CD14-positive monocyte (primary cell): ENCODE results near the gene SLC16A13. TPM values are rescaled to one million over a fixed set of nuclear protein-coding genes. Genes with fewer than 3 reads are reported as not detected.
"Not testable (repeated sequence)": the region's sequence is repeated elsewhere in the genome, so short reads cannot be mapped to it uniquely, and the experiment has no call there.

Experiments used
- DNase-seq, 3 donors: peaks; one replicate each; pipeline ENCODE4 v3.0.0-alpha.2; 2011 to 2022
- H2AFZ ChIP-seq: 2 replicates; pipeline ENCODE4 v1.6.0; 2012; ENCODE audit warnings: mild to moderate bottlenecking, low read depth, low read length, inconsistent platforms; ENCODE audit not compliant: insufficient read depth, poor library complexity, severe bottlenecking
- H3K27ac ChIP-seq, 2 donors: 1 replicate in 1 of 2; 2 replicates in 1 of 2; pipeline ENCODE4 v1.5.1; 2012 to 2013; ENCODE audit warnings: low read length in 2 of 2, control low read depth in 1 of 2, inconsistent platforms in 1 of 2, low read depth in 1 of 2, mild to moderate bottlenecking in 1 of 2
- H3K27me3 ChIP-seq, 2 donors: one replicate each; pipeline versions ENCODE4 v1.6.0 to v1.6.1; 2011 to 2013; ENCODE audit warnings: low read length in 2 of 2; ENCODE audit not compliant: control insufficient read depth in 2 of 2, insufficient read depth in 2 of 2
- H3K36me3 ChIP-seq, 2 donors: replicated peaks in 1 of 2; 1 replicate in 1 of 2; 2 replicates in 1 of 2; pipeline versions ENCODE4 v1.5.1 to v1.6.1; 2012 to 2013; ENCODE audit warnings: low read length in 2 of 2, control low read depth in 1 of 2, inconsistent platforms in 1 of 2, mild to moderate bottlenecking in 1 of 2; ENCODE audit not compliant: insufficient read depth in 2 of 2, control insufficient read depth in 1 of 2
- H3K4me1 ChIP-seq, 2 donors: 1 replicate in 1 of 2; 2 replicates in 1 of 2; pipeline versions ENCODE4 v1.5.1 to v1.6.1; 2012 to 2013; ENCODE audit warnings: low read length in 2 of 2, control low read depth in 1 of 2, inconsistent platforms in 1 of 2, mild to moderate bottlenecking in 1 of 2, moderate library complexity in 1 of 2; ENCODE audit not compliant: insufficient read depth in 2 of 2, control insufficient read depth in 1 of 2
- H3K4me2 ChIP-seq: replicated peaks from 2 replicates; pipeline ENCODE3; 2012; ENCODE audit warnings: low read length, moderate library complexity, mild to moderate bottlenecking; ENCODE audit not compliant: poor library complexity, severe bottlenecking; ENCODE audit errors: extremely low read depth
- H3K4me3 ChIP-seq, 3 experiments: fragments of 200-600 bp in 1 of 3; sonication (generic) in 1 of 3; replicated peaks in 1 of 3; 1 replicate in 2 of 3; 2 replicates in 1 of 3; pipeline ENCODE4 v1.5.1; 2011 to 2013; ENCODE audit warnings: low read length in 3 of 3, mild to moderate bottlenecking in 3 of 3, control low read depth in 2 of 3, low read depth in 2 of 3, inconsistent platforms in 1 of 3, moderate library complexity in 1 of 3
- H3K79me2 ChIP-seq: 2 replicates; pipeline ENCODE4 v1.6.0; 2012; ENCODE audit warnings: mild to moderate bottlenecking, control low read depth, inconsistent platforms, low read length, moderate library complexity; ENCODE audit not compliant: insufficient read depth
- H3K9ac ChIP-seq: 2 replicates; pipeline ENCODE4 v1.6.0; 2017; ENCODE audit warnings: low read length, mild to moderate bottlenecking; ENCODE audit not compliant: insufficient read depth, poor library complexity, severe bottlenecking
- H3K9me3 ChIP-seq, 2 donors: replicated peaks in 1 of 2; 1 replicate in 1 of 2; 2 replicates in 1 of 2; pipeline versions ENCODE4 v1.5.1 to v1.6.1; 2012 to 2013; ENCODE audit warnings: low read length in 2 of 2, control low read depth in 1 of 2; ENCODE audit not compliant: control insufficient read depth in 1 of 2, insufficient read depth in 1 of 2
- H4K20me1 ChIP-seq: 2 replicates; pipeline ENCODE4 v1.6.0; 2012; ENCODE audit warnings: mild to moderate bottlenecking, low read length, control low read depth, moderate library complexity; ENCODE audit not compliant: insufficient read depth
- H3K27ac Mint-ChIP-seq, 7 donors: one replicate each; pipeline ENCODE4 v1.8.0; 2020; ENCODE audit warnings: mild to moderate bottlenecking in 7 of 7, mixed read lengths in 7 of 7, moderate library complexity in 6 of 7, inconsistent platforms in 2 of 7
- H3K27me3 Mint-ChIP-seq, 3 donors: one replicate each; pipeline ENCODE4 v1.8.0; 2021 to 2022; ENCODE audit warnings: low read depth in 3 of 3, mild to moderate bottlenecking in 3 of 3, mixed read lengths in 3 of 3, moderate library complexity in 3 of 3, inconsistent platforms in 1 of 3
- H3K36me3 Mint-ChIP-seq, 2 donors: one replicate each; pipeline ENCODE4 v1.8.0; 2020; ENCODE audit warnings: mixed read lengths in 2 of 2, inconsistent platforms in 1 of 2, mild to moderate bottlenecking in 1 of 2
- H3K4me1 Mint-ChIP-seq: one replicate; pipeline ENCODE4 v1.8.0; 2020; ENCODE audit warnings: mild to moderate bottlenecking, mixed read lengths
- H3K4me3 Mint-ChIP-seq, 2 donors: one replicate each; pipeline ENCODE4 v1.8.0; 2020; ENCODE audit warnings: mild to moderate bottlenecking in 2 of 2, mixed read lengths in 2 of 2, moderate library complexity in 1 of 2
- H3K9me3 Mint-ChIP-seq, 7 donors: one replicate each; pipeline ENCODE4 v1.8.0; 2020 to 2022; ENCODE audit warnings: mixed read lengths in 7 of 7, mild to moderate bottlenecking in 6 of 7, moderate library complexity in 6 of 7, inconsistent platforms in 2 of 7
- CTCF ChIP-seq: fragments of 200-600 bp; IDR thresholded peaks from one replicate; pipeline ENCODE4 v1.8.0; 2022; ENCODE audit warnings: antibody characterized with exemption, mild to moderate bottlenecking
- WGBS: methylation state at CpG from one replicate; pipeline ENCODE4 v1.1.5; 2013; ENCODE audit warnings: missing lambda C conversion rate; ENCODE audit not compliant: insufficient coverage; 5-methylcytosine and 5-hydroxymethylcytosine counted together
- intact Hi-C, 2 donors: fragments of 100-400 bp; cut with micrococcal nuclease; formaldehyde crosslinking; loops; one replicate each; pipeline versions ENCODE4 v1.15.0 to v1.15.1; 2023
- polyA plus RNA-seq, 3 donors: library from polyadenylated mRNA; depleted of rRNA in 1 of 3; unstranded in 2 of 3; stranded (reverse) in 1 of 3; fragments of 300-500 nt in 2 of 3; fragments of >200 nt in 1 of 3; fragmentation: Illumina TruSeq in 2 of 3; gene quantifications; 1 replicate in 2 of 3; 2 replicates in 1 of 3; pipeline ENCODE4 v1.2.3, GENCODE V29; 2012 to 2021

SLC16A13 gene
- polyA plus RNA-seq, 3 donors = 0.93 to 3.1 (median 2.2) TPM

DNA sequence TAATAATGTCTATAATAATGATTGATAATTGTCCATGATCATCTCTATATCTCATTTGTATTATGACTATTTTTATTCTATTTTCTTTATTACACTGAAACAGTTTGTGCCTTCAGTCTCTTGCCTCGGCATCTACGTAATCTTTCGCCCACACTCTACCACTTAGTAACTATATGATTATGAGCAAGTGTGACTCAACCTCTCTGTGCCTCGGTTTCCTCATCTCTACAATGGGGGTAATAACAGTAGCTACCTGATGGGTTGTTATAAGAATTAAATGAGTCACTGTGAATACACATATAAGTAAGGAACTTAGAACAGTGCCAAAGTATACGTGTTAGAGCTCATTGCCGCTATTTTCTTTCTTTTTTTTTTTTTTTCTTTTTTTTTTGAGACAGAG, 11.8 kb downstream of the SLC16A13 start:
- no peak for DNase-seq
- Mint-ChIP-seq H3K27ac (no peak overlapping the region), H3K9me3 (peaks cover 0 to 7% (median 3%) of the 10 kb centered on the region in 7 donors), H3K27me3 (peaks cover 29 to 36% (median 35%) of the 10 kb centered on the region in 3 donors), H3K4me3 (no peak overlapping the region), H3K4me1 (peaks cover 29% of the 10 kb centered on the region), H3K36me3 (peaks cover 0 to 1% of the 10 kb centered on the region in 2 donors)
- Histone ChIP-seq H3K4me2 (no peak overlapping the region), H3K79me2 (no peaks in the 10 kb centered on the region), H3K36me3 (no peaks in the 10 kb centered on the region), H3K27me3 (peaks cover 19 to 31% of the 10 kb centered on the region in 2 donors), H3K9me3 (peaks cover 0 to 4% of the 10 kb centered on the region in 2 donors), H3K4me1 (peaks cover 42 to 46% of the 10 kb centered on the region in 2 donors), H3K4me3 (no peak overlapping the region), H3K27ac (no peak overlapping the region), H4K20me1 (peaks cover 3% of the 10 kb centered on the region), H3K9ac (no peak overlapping the region), H2AFZ (no peak overlapping the region)
- TF ChIP-seq CTCF = no peak
- intact Hi-C loops = loop anchor here in 1 of 2 donors (2.0 kb wide), 1 partner anchor 249 kb away; no protein-coding TSS in a partner anchor
- WGBS = no CpG with 5 or more reads among the region's 6 CpGs

GRCh38 chr17:7048968-7049367, 13.2 kb downstream of the SLC16A13 start:
- Mint-ChIP-seq H3K36me3 (peaks cover 0 to 2% of the 10 kb centered on the region in 2 donors), H3K4me1 (peaks cover 30% of the 10 kb centered on the region), H3K27ac (peak overlapping the region in 1 of 7 donors; percentile 21), H3K9me3 (peaks cover 0 to 4% (median 0%) of the 10 kb centered on the region in 7 donors), H3K27me3 (peaks cover 20 to 22% (median 22%) of the 10 kb centered on the region in 3 donors), H3K4me3 (no peak overlapping the region)
- H4K20me1 ChIP-seq = no peaks in the 10 kb centered on the region
- H3K4me3 ChIP-seq = no peak overlapping the region
- DNase-seq = no peak
- peaks cover 0 to 2% of the 10 kb centered on the region in 2 donors for H3K9me3 ChIP-seq
- 96% methylated on average over 3 of the region's 6 CpGs for WGBS
- intact Hi-C loops = no loop called here
- H3K27me3 ChIP-seq = peaks cover 5 to 17% of the 10 kb centered on the region in 2 donors
- no peak overlapping the region for H2AFZ ChIP-seq
- H3K4me1 ChIP-seq = peaks cover 29 to 40% of the 10 kb centered on the region in 2 donors
- no peaks in the 10 kb centered on the region for H3K36me3 ChIP-seq
- no peaks in the 10 kb centered on the region for H3K79me2 ChIP-seq
- TF ChIP-seq CTCF = no peak
- H3K27ac ChIP-seq = no peak overlapping the region
- no peak overlapping the region for H3K4me2 ChIP-seq
- H3K9ac ChIP-seq = no peak overlapping the region

DNA sequence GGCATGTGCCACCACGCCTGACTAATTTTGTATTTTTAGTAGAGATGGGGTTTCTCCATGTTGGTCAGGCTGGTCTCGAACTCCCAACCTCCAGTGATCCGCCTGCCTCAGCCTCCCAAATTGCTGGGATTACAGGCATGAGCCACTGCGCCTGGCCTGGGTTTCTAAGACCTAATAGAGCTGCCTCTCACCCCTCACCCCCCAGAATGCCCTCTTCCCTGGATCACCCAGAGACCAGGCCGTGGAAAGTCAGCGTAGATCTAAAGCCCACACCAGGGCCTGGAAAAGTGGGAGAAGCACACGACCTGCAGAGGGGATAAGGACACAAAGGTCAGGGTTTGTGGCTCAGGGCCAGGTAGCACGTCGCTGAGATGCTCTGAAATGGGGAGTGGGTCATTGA, 14.8 kb downstream of the SLC16A13 start:
- not testable (repeated sequence) for H3K27ac Mint-ChIP-seq, H3K27me3 Mint-ChIP-seq
- intact Hi-C loops = loop anchor here in 1 of 2 donors (5.0 kb wide), 1 partner anchor 47 kb away; no protein-coding TSS in a partner anchor

More for the DNA sequence above, 14.8 kb downstream of the SLC16A13 start:
- H2AFZ ChIP-seq, H3K9me3 ChIP-seq, DNase-seq, H3K36me3 Mint-ChIP-seq, H3K4me2 ChIP-seq, H3K9me3 Mint-ChIP-seq, H4K20me1 ChIP-seq, H3K27me3 ChIP-seq, H3K4me3 Mint-ChIP-seq, H3K36me3 ChIP-seq, H3K4me3 ChIP-seq, H3K79me2 ChIP-seq, H3K27ac ChIP-seq, H3K9ac ChIP-seq: not testable (repeated sequence)
- peaks cover 37% of the 10 kb centered on the region for H3K4me1 Mint-ChIP-seq
- WGBS = 89% methylated on average over 6 of the region's 9 CpGs
- peaks cover 30 to 47% of the 10 kb centered on the region in 2 donors for H3K4me1 ChIP-seq
